ENCODE data around the gene CCDC88B. TPM values are rescaled to one million over a fixed set of nuclear protein-coding genes. Genes with fewer than 3 reads are reported as not detected.

The CCDC88B gene
- total RNA-seq, 2 donors from 2014 or later: 119 to 126 TPM

DNA sequence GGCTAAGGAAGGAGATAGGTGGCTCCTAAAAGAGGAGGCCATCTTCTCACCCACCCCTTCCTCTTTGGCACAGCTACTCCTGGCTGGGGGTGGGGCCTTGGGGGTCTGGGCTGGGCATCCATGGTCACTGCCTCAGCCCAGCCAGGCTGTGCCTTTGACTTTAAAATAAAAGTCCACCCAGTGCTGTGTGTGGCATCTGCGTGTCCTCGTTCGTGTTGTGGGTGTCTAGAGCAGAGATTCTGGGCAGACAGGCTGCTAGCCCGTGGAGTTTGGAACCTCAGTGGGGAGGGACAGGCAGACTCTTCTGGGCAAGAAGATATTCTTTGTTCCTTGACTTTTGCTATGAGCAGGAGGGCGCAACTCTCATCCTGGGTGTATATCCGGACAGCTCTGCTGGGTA lies 32.0 kb downstream of the CCDC88B start:
- Mint-ChIP-seq H3K36me3 (ENCODE audit: insufficient read depth in 2 of 2) (peaks cover 0 to 8% of the 10 kb centered on the region in 2 donors), H3K4me3 (no peak overlapping the region), H3K27me3 (ENCODE audit: low read depth) (no peaks in the 10 kb centered on the region), H3K9me3 (no peaks in the 10 kb centered on the region), H3K27ac (no peak overlapping the region), H3K4me1 (ENCODE audit: low read depth) (no peaks in the 10 kb centered on the region)
- DNase-seq (no peak), ATAC-seq (replicated peaks in 1 of 2) (no peak)

DNA sequence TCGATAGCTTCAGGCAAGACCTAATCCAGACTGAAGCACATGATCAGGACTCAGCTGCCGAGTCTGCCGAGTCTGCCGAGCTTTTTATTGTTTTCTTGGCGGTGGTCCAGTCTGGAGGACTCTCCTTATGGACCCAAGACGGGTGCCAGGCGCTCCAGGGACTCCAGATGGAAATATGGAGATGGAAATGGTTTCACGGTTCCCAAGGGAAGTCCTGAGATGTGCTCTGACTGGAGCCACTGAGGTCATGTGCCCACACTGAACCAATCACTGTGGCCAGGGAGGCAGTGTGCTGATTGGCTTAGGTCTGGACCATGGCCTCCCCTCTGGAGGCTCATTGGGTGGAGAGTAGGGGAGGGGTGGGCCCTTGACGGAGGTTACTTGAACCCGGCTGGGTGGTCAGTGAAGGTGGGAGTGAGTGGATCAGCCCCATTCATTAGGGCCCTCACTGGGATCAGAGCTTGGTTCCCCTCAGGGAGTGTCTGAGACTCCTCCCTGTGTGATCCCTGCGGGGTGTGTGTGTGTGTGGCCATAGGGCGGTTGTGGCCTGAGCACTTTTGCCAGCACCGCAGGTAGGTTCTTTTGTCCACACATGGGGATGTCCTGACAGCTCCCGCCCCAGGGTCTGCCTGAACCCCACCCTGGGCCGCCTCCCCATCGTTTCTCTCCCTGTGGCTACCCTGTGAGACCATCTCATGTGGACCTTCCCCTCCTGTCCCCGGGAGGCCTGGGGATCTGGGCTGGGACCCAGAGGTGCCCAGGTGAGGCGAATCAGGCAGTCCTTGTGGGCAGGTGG lies 33.0 kb downstream of the CCDC88B start:
- Mint-ChIP-seq H3K9me3 (no peaks in the 10 kb centered on the region), H3K4me3 (no peak overlapping the region), H3K27me3 (ENCODE audit: low read depth) (no peaks in the 10 kb centered on the region), H3K4me1 (ENCODE audit: low read depth) (no peaks in the 10 kb centered on the region), H3K36me3 (ENCODE audit: insufficient read depth in 2 of 2) (peaks cover 0 to 8% of the 10 kb centered on the region in 2 donors), H3K27ac (no peak overlapping the region)
- peak in 1 of 2 donors; percentile 37 for ATAC-seq (replicated peaks in 1 of 2)
- DNase-seq: no peak

DNA sequence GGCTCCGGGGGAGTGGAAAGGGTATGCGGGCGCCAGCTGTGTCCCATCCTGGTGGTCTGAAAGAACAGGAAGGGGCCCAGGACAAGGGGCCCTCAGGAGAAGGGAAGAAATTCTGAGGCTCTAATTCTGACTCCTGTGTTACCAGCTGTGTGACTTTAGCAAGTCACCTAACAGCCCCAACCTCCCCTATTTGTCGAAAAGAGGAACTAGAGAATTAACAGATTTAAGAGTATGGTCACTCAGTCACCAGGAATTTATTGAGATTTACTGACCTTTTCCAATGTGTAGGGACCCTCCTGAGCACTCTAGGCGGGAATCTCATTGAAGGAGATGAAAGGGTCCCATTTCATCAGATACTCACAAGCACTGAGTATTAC lies 33.6 kb downstream of the CCDC88B start:
- DNase-seq: no peak
- no peaks in the 10 kb centered on the region for H3K27me3 Mint-ChIP-seq (ENCODE audit: low read depth)
- ATAC-seq (replicated peaks in 1 of 2): no peak
- H3K36me3 Mint-ChIP-seq (ENCODE audit: insufficient read depth in 2 of 2): peaks cover 0 to 8% of the 10 kb centered on the region in 2 donors
- H3K9me3 Mint-ChIP-seq: no peaks in the 10 kb centered on the region
- H3K27ac Mint-ChIP-seq: no peak overlapping the region
- no peak overlapping the region for H3K4me3 Mint-ChIP-seq
- H3K4me1 Mint-ChIP-seq (ENCODE audit: low read depth): no peaks in the 10 kb centered on the region

DNA sequence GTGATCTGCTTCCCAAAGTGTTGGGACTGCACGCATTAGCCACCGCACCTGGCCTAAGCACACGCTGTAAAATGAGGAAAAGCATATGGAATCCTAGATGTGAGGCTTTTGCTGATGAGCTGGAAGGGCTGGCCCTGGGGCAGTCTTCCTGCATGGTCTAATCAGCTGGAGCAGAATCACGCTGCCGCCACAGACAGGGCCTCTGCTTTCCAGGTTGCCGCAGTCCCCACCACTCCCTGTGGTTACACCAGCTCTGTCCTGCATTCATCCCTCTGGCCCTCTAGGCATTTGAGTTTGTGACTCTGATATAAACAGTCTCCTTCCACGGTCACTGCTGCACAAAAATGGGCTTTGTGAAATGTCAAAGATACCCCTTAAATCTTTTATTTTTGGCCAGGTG lies 36.1 kb downstream of the CCDC88B start:
- H3K4me3 Mint-ChIP-seq: no peak overlapping the region
- DNase-seq: no peak
- H3K4me1 Mint-ChIP-seq (ENCODE audit: low read depth): no peaks in the 10 kb centered on the region
- H3K27ac Mint-ChIP-seq: no peak overlapping the region
- no peaks in the 10 kb centered on the region for H3K27me3 Mint-ChIP-seq (ENCODE audit: low read depth)
- ATAC-seq (replicated peaks in 1 of 2): no peak
- no peaks in the 10 kb centered on the region for H3K36me3 Mint-ChIP-seq (ENCODE audit: insufficient read depth in 2 of 2)
- no peaks in the 10 kb centered on the region for H3K9me3 Mint-ChIP-seq

DNA sequence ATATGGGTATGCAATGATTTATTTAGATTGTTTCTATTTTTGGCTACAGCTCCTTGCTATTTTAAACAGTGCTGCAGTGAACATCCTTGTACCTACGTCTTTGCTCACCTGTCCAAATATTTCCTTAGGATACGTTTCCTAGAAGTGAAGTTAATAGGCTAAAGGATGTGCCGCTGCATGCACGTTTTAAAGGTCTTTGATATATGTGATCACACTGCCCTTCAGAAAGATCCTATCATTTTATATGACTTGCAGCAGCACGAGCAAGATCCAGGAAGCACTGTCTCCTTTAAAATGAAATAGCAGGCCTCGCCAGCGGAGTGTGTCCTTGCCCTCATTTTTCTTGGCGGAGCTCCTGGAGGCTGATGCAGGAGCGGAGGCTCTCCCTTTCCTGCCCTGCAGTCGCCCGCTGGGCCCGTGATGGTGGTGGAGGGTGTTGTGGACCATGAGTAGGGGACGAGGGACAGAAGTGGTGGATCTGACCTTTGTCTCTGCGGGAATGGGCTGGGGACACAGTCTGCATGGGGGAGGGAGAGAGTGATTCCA lies 38.4 kb downstream of the CCDC88B start:
- DNase-seq: no peak
- no peaks in the 10 kb centered on the region for H3K9me3 Mint-ChIP-seq
- no peaks in the 10 kb centered on the region for H3K36me3 Mint-ChIP-seq (ENCODE audit: insufficient read depth in 2 of 2)
- no peak overlapping the region for H3K27ac Mint-ChIP-seq
- ATAC-seq (replicated peaks in 1 of 2): no peak
- no peak overlapping the region for H3K4me3 Mint-ChIP-seq
- H3K4me1 Mint-ChIP-seq (ENCODE audit: low read depth): peaks cover 9% of the 10 kb centered on the region
- no peaks in the 10 kb centered on the region for H3K27me3 Mint-ChIP-seq (ENCODE audit: low read depth)

DNA sequence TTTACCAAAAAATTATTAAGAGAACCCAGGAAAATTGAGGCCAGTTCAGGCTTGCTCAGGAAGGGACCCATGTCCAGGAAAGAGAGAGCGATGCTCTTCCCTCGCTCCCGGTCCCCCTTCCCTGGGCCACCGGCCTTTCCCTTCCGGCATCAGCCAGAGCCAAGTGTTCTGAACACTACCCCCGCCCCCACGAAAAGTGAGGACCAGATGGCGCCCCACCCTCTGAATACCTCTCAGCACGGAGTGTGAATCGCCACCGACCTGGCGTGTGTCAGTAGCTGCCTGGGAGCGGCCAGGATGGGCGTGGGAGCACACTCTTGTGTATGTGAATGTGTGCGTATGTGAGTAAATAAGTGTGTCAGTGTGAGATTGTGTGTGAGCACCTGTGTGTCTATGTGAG lies 39.2 kb downstream of the CCDC88B start:
- Mint-ChIP-seq H3K4me3 (no peak overlapping the region), H3K27ac (no peak overlapping the region), H3K4me1 (ENCODE audit: low read depth) (peaks cover 9% of the 10 kb centered on the region), H3K36me3 (ENCODE audit: insufficient read depth in 2 of 2) (no peaks in the 10 kb centered on the region), H3K27me3 (ENCODE audit: low read depth) (no peaks in the 10 kb centered on the region), H3K9me3 (no peaks in the 10 kb centered on the region)
- DNase-seq (no peak), ATAC-seq (replicated peaks in 1 of 2) (no peak)

DNA sequence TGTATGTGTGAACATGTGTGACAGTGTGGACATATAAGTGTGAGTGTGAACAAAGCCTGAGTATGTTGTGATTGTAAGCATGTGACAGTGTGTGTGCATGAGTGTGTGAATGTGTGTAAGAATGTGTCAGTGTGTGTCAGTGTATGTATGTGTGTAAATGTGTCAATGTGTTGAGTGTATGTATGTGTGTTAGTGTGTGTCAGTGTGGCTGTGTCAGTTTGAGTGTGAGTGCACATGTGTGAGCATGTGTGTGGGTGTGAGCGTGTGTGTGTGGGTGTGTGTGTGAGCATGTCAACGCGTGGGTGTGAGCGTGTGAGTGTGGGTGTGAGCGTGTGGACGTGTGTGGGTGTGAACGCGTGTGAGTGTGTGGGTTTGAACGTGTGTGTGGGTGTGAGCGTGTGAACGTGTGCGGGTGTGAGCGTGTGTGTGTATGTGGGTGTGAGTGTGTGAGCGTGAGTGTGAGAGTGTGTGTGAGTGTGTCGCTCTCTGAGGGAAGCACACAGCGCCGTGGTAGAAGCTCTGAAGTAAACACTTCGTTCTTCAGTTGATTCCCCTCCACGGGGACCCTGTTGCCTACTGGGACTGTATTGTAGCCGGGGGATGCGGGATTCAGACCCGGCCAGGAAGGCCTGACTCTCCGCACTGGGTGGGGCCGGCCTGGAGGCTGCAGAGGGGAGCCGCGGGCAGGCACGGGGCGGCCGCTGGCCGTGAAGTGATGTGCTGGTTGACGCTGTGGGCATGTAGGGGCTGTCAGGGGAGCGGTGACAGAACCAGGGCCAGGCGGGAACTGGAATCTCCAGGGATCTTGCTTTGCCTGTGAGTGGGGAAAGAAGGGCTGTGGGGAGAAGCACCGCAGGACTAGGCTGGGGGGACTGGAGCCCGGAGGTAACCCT lies 40.1 kb downstream of the CCDC88B start:
- ATAC-seq (replicated peaks in 1 of 2) (no peak), DNase-seq (no peak)
- no peaks in the 10 kb centered on the region for H3K9me3 Mint-ChIP-seq
- no peaks in the 10 kb centered on the region for H3K36me3 Mint-ChIP-seq (ENCODE audit: insufficient read depth in 2 of 2)
- no peak overlapping the region for H3K27ac Mint-ChIP-seq
- no peaks in the 10 kb centered on the region for H3K27me3 Mint-ChIP-seq (ENCODE audit: low read depth)
- H3K4me3 Mint-ChIP-seq: no peak overlapping the region
- H3K4me1 Mint-ChIP-seq (ENCODE audit: low read depth): peaks cover 9% of the 10 kb centered on the region

DNA sequence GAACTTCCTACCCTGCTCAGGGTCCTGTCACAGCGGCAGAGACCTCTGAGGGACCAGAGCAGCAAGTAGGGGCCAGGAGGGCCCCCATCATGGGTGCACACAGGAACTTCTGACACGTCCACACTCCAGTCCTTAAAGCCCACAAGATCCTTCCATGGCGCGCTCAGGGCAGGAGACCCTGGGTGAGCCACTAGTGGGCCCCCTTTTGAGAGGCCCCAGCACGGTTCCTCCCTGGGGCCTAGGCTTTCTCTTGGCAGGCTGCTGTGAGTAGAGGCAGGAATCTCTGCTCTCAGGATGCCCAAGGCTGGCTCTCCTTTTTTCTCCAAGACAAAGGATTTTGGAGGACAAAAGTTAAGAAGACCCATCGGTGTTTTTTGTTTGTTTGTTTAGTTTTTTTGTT lies 41.3 kb downstream of the CCDC88B start:
- Mint-ChIP-seq H3K4me1 (ENCODE audit: low read depth) (peaks cover 11% of the 10 kb centered on the region), H3K36me3 (ENCODE audit: insufficient read depth in 2 of 2) (no peaks in the 10 kb centered on the region), H3K27me3 (ENCODE audit: low read depth) (no peaks in the 10 kb centered on the region), H3K27ac (no peak overlapping the region), H3K4me3 (no peak overlapping the region), H3K9me3 (no peaks in the 10 kb centered on the region)
- ATAC-seq (replicated peaks in 1 of 2) (no peak), DNase-seq (no peak)

DNA sequence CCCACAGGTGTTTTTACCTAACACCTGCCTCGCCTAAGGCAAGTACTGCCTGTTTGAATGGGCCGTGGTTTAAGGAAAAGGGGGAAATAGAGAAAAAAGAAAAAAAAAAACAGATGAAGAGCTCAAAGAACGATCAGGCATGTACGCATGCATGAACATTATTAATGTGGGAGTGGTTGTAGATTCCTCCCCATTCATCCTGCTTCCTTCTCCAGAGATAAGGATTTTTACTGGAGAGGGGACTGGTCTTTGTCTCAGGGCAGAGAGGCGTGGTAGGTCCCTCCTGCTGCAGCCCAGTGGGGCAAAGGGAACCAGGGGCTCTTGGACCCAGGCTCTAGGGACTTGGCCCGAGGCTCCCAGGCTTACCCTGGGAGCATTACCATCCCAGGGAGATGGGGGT lies 42.0 kb downstream of the CCDC88B start:
- Mint-ChIP-seq H3K4me3 (no peak overlapping the region), H3K27ac (no peak overlapping the region), H3K4me1 (ENCODE audit: low read depth) (peaks cover 18% of the 10 kb centered on the region), H3K36me3 (ENCODE audit: insufficient read depth in 2 of 2) (no peaks in the 10 kb centered on the region), H3K27me3 (ENCODE audit: low read depth) (no peaks in the 10 kb centered on the region), H3K9me3 (no peaks in the 10 kb centered on the region)
- DNase-seq (no peak), ATAC-seq (replicated peaks in 1 of 2) (no peak)

DNA sequence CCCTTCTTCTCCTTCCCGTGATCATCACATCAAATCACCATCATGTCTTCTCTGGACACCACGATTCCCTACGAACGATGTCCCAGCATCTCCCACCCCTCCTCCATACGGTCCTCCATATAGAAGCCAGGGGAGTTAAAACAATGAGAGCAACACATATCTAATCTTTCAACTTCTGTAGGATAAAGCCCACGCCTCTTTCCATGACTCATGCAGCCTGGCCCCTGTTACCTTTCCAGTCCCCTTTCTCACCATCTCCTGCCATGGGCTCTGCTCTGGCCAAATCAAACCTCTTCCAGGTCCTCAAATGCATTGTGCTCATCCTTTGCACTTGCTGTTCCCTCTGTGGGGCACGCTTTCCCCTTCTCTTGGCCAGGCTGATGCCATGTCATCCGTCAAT lies 42.6 kb downstream of the CCDC88B start:
- no peak for DNase-seq
- no peaks in the 10 kb centered on the region for H3K9me3 Mint-ChIP-seq
- H3K4me3 Mint-ChIP-seq: no peak overlapping the region
- no peak for ATAC-seq (replicated peaks in 1 of 2)
- H3K27ac Mint-ChIP-seq: no peak overlapping the region
- H3K4me1 Mint-ChIP-seq (ENCODE audit: low read depth): peaks cover 18% of the 10 kb centered on the region
- no peaks in the 10 kb centered on the region for H3K36me3 Mint-ChIP-seq (ENCODE audit: insufficient read depth in 2 of 2)
- H3K27me3 Mint-ChIP-seq (ENCODE audit: low read depth): no peaks in the 10 kb centered on the region

DNA sequence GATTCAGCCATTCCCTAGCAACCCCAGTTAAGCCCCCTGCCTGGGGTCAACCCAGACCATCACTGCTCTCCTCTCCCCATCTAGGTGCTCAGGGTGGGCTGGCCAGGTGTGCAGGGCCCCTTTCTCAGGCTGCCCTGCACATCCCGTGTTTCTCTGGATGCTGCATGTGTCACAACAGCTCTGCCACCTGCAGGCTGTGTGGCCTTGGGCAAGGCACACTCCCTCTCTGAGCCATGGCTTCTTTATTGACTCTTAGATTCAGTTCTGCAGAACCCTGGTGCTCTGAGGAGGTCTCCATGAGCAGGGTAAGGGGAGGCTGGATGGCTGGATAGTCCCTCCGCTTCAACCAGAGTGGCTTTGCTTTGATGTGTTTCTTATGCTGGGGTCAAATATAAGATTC lies 43.6 kb downstream of the CCDC88B start:
- Mint-ChIP-seq H3K4me3 (no peak overlapping the region), H3K27ac (no peak overlapping the region), H3K36me3 (ENCODE audit: insufficient read depth in 2 of 2) (no peaks in the 10 kb centered on the region), H3K27me3 (ENCODE audit: low read depth) (no peaks in the 10 kb centered on the region), H3K9me3 (peaks cover 0 to 2% of the 10 kb centered on the region in 2 donors), H3K4me1 (ENCODE audit: low read depth) (peaks cover 18% of the 10 kb centered on the region)
- ATAC-seq (replicated peaks in 1 of 2) (no peak), DNase-seq (no peak)

DNA sequence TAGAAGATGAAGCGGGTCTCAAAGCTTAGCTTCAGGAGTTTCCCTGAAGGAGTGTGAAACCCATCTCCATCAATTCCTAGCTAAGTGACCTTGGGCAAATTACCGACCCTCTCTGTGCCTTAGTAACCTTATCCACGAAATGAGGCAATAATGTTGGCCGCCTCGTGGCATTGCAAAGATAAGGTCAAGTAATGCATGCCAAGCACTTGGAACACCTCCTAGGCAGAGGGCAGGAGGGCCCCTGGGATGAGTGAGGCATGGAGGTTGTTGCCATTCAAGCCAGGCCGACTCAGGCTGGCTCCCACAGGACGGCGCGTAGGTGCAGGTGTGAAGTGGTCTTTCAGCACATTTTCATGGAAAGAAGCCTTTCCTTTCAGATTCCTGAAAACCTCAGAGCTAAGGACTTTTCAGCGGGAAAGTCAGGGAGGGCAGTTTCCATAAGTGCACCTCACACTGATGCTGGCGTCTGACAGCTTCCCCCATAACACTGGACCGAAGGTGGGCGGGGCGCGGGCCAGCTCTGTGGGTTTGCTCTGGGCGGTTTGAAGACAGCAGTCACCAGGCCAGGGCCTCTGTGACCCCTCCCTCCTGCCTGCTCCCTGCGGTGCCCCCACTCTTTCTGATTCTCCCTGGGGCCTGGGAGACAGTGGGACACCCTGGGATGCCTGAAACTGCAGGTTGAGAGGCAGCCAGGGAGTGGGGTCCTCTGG lies 44.2 kb downstream of the CCDC88B start:
- DNase-seq (no peak), ATAC-seq (replicated peaks in 1 of 2) (no peak)
- Mint-ChIP-seq H3K27ac (no peak overlapping the region), H3K36me3 (ENCODE audit: insufficient read depth in 2 of 2) (peaks cover 0 to 1% of the 10 kb centered on the region in 2 donors), H3K4me3 (no peak overlapping the region), H3K4me1 (ENCODE audit: low read depth) (peaks cover 18% of the 10 kb centered on the region), H3K9me3 (peaks cover 0 to 2% of the 10 kb centered on the region in 2 donors), H3K27me3 (ENCODE audit: low read depth) (no peaks in the 10 kb centered on the region)
